Bronchial epithelial cell (primary cell): ENCODE results near the gene SUPT7L. TPM values are rescaled to one million over a fixed set of nuclear protein-coding genes. Genes with fewer than 3 reads are reported as not detected.
"Not testable (repeated sequence)": the region's sequence is repeated elsewhere in the genome, so short reads cannot be mapped to it uniquely, and the experiment has no call there.

ENCODE experiments used
- DNase-seq: peaks from one replicate; pipeline ENCODE4 v3.0.0-alpha.2; 2010; ENCODE audit warnings: low read depth
- FAIRE-seq: peaks from 2 replicates; lab custom pipeline; 2011; peaks lifted over from hg19 to GRCh38; lab: Jason Lieb, UNC
- H3K27me3 ChIP-seq: 2 replicates; pipeline ENCODE4 v1.5.1; 2011; ENCODE audit warnings: low read length; ENCODE audit not compliant: control insufficient read depth, insufficient read depth
- H3K36me3 ChIP-seq: 2 replicates; pipeline ENCODE4 v1.5.1; 2011; ENCODE audit warnings: low read length; ENCODE audit not compliant: control insufficient read depth, insufficient read depth
- H3K4me3 ChIP-seq: 2 replicates; pipeline ENCODE4 v1.5.1; 2011; ENCODE audit warnings: mild to moderate bottlenecking, low read depth, low read length, control low read depth
- total RNA-seq: library from RNA; depleted of rRNA; stranded (reverse); fragments of >200 nt; gene quantifications from 2 replicates; pipeline ENCODE4 v1.2.1, GENCODE V29; 2014
- TF ChIP-seq, protein P1 (sequence below): IDR thresholded peaks from 2 replicates; pipeline ENCODE4 v1.5.1; 2011; ENCODE audit warnings: mild to moderate bottlenecking, moderate library complexity, low read length, control low read depth, inconsistent platforms; ENCODE audit not compliant: insufficient read depth, severe bottlenecking

SUPT7L gene
- total RNA-seq, 1 donor from 2014 or later = 10.5 TPM

DNA sequence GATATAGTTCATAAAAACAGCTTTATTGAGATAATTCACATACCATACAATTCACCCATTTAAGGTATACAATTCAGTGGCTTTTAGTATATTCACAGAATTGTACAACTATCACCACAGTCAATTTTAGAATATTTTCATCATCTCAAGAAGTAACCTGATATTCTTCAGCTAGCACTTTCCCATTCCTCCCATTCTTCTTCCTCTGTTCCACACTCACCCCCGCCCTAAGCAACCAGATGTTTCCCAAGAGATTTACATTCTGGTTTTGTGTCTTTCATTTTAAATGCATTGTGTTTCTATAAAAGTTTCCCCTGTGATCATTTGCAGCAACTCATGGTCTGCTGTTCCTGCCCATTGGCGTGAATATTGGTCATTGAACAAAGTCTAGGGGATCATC lies 29.1 kb downstream of the SUPT7L start:
- TF ChIP-seq, protein P1, sequence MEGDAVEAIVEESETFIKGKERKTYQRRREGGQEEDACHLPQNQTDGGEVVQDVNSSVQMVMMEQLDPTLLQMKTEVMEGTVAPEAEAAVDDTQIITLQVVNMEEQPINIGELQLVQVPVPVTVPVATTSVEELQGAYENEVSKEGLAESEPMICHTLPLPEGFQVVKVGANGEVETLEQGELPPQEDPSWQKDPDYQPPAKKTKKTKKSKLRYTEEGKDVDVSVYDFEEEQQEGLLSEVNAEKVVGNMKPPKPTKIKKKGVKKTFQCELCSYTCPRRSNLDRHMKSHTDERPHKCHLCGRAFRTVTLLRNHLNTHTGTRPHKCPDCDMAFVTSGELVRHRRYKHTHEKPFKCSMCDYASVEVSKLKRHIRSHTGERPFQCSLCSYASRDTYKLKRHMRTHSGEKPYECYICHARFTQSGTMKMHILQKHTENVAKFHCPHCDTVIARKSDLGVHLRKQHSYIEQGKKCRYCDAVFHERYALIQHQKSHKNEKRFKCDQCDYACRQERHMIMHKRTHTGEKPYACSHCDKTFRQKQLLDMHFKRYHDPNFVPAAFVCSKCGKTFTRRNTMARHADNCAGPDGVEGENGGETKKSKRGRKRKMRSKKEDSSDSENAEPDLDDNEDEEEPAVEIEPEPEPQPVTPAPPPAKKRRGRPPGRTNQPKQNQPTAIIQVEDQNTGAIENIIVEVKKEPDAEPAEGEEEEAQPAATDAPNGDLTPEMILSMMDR = no peak
- no peaks in the 10 kb centered on the region for H3K27me3 ChIP-seq
- DNase-seq = no peak
- no peak for FAIRE-seq
- H3K4me3 ChIP-seq = no peak overlapping the region
- H3K36me3 ChIP-seq = peaks cover 10% of the 10 kb centered on the region

DNA sequence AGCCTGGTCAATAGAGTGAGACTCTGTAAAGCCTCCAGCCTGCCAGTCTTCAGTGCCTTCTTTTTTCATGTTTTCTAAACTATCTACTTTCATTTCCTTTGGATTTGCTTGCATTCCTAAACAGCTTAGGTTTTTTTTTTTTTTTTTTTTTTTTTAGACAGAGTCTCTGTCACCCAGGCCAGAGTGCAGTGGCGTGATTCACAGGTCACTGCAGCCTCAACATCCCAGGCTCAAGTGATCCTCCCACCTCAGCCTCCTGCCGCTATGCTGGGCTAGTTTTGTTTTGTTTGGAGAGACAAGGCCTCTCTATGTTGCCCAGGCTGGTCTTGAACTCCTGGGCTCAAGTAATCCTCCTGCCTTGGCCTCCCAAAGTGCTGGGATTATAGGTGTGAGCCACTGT lies 33.2 kb downstream of the SUPT7L start:
- DNase-seq, H3K4me3 ChIP-seq, FAIRE-seq, H3K27me3 ChIP-seq, H3K36me3 ChIP-seq: not testable (repeated sequence)

DNA sequence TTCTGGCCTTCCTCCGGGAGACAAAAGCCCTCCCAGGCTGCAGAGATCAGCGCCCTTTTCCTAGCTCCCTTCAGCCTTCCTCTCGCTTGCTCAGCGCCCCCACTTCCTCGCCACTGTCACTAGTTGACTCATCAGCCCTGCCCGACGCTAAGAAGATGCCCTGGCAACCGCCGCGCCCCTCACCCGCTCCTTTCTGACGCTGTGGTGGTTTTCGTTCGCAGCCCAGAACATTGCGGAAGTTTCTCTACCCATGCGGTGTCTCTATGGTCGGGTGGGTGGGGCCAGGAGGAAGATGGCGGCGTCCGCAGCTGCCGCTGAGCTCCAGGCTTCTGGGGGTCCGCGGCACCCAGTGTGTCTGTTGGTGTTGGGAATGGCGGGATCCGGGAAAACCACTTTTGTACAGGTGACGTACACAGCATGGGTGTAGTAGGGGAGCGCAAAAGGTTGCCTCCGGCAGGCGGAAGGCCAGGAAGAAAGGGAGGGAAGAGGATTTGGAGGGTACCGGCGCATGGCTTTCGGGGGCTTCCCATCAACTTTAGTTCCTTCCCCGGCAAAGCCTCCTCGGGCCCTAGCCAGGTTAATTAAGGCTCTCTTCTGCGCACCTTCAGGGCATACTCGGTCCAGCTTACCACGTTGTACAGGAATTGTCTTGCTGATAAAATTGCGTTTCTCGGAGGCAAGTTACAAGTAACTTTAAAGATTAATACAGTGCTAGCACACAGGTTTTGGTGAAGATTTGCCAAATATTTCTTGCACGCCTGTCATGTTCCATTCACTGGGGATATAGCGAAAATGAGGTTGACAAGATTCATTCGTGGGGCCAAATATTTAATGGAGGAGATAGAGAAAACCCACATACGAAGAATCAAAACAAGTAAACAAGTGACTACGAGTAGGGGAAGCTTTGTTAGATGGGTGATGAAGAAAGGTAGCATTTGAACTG lies 34.4 kb downstream of the SUPT7L start, which contains the start of the genes CCDC121 and GPN1:
CCDC121 (minus strand) TSS at position 246 of the 943 bp plus-strand sequence. CDS start 1,213 bp downstream, outside the sequence.
GPN1 (plus strand) TSS at position 284 of the 943 bp plus-strand sequence; CDS start at position 293, 9 bp downstream.
- Histone ChIP-seq H3K4me3 (peak within 1 kb of the TSS; percentile 88), H3K27me3 (no peaks in the 10 kb centered on the region), H3K36me3 (peaks cover 4% of the 10 kb centered on the region)
- TF ChIP-seq, protein P1 = no peak
- FAIRE-seq (no peak), DNase-seq (peak; percentile 89)

GRCh38 chr2:27627963-27628766 lies 35.2 kb downstream of the SUPT7L start:
- Histone ChIP-seq H3K4me3 (peak overlapping the region; percentile 88), H3K36me3 (peaks cover 5% of the 10 kb centered on the region), H3K27me3 (no peaks in the 10 kb centered on the region)
- DNase-seq = peak; percentile 98
- peak; percentile 43 for FAIRE-seq
- TF ChIP-seq, protein P1 = no peak

DNA sequence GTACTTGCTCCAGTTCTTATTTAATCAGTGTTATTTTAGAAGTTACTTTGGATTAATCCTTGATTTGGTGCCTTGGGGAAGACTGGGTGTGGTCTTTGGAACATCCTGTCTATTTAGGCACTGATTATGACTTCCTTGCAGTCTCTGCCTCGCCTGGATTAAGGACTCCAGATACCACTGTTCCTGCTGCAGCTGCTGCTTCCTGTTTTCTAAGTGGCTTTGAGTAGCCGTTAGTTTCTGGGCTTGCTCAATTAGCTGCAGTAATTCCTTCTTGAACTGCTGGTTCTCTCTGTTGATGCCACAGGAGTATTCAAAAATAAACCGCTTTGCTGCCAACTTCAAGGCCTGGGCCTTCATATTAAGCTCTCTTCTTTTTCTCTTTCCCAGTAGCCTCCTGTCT lies 36.5 kb downstream of the SUPT7L start:
- DNase-seq = peak; percentile 36
- not testable (repeated sequence) for H3K27me3 ChIP-seq, H3K36me3 ChIP-seq, FAIRE-seq, H3K4me3 ChIP-seq

DNA sequence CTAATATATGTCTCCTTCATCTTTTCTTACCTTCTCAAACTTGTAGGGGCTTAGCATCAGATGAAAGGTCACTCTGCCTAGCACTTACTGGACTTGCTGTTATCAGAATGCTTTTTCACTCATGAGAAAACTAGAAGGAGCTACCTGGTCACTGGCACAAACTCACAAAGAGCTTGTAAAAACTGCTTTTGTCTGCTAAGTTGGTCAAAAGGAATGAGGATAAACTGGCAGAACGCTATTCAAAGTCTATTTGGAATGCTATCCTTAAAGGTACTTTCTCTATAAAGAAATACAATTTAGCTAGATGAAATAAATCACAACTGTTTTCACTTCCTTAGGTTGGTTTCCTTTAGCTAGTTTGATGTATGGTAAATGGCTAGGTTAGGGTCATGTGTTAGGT lies 37.1 kb downstream of the SUPT7L start:
- H3K27me3 ChIP-seq, FAIRE-seq: not testable (repeated sequence)
- DNase-seq = peak; percentile 13

GRCh38 chr2:27624943-27625342 lies 38.5 kb downstream of the SUPT7L start:
- H3K4me3 ChIP-seq = no peak overlapping the region
- peaks cover 12% of the 10 kb centered on the region for H3K36me3 ChIP-seq
- FAIRE-seq (no peak), DNase-seq (no peak)
- TF ChIP-seq, protein P1 = no peak
- H3K27me3 ChIP-seq = no peaks in the 10 kb centered on the region

More for the DNA sequence above, 37.1 kb downstream of the SUPT7L start:
- not testable (repeated sequence) for H3K36me3 ChIP-seq, H3K4me3 ChIP-seq
